Measurements from ENCODE around the gene TSPAN9.

Gene TSPAN9

DNA sequence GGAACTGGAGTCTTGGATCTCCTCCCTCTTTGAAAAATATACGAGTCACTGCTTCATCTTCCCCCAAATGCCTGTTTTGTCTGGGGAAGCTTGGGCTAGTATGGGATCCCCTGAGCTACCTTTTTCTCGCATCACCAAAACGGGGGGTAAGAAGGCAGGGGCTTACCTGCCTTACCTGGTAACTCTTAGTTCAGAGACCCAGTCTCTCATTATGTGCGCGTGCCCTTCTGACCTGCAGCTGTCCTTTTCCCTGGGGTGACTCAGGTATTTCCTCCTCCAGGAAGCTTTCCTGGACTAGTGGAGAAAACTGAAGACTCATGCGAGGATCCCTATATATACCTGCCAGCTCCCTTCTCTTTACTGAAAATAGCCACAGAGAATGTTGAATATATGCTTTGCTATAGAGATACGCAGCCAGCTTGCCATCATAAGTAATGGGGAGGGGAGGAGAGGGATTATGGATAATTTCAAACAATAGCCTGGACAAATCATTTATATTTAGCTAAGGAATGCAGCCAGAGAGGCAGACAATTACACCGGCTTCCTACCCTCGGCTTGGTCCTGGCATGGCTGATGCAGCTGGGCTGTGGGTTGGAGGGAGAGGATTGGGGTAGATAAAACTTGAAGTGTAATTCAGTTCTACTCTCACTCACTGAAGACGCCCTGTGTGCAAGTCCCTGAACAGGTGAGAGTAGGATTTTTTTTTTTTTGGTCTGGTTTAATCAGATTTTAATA lies 1.1 kb downstream of the TSPAN9 start:
- no peak for TF ChIP-seq GATA2 (IDR thresholded peaks at IDR 0.05; ENCODE audit: low read depth, low read length)
- TF ChIP-seq GATA3 (IDR thresholded peaks at IDR 0.05; ENCODE audit: low read depth, low read length): no peak

DNA sequence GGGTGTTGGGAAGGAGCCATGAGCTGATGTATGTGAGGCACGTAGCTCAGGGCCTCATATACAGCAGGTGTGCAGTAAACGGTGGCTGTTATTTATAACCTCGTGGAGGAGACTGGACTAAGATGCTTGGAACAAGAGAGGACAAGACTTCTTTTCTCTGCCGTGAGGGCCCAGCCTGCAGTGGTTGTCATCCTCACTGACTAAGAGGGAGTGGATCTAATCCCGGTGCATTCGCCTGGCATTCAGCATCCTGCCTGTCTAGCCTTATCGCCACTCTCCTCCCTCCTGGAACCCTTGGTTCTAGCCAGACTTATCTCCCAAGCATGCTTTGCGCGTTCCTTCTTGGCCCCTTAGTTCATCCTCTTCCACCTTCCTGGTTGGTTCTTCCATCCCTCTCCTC lies 3.9 kb downstream of the TSPAN9 start:
- TF ChIP-seq GATA3 (IDR thresholded peaks at IDR 0.05; ENCODE audit: low read depth, low read length): no peak
- no peak for TF ChIP-seq GATA2 (IDR thresholded peaks at IDR 0.05; ENCODE audit: low read depth, low read length)

DNA sequence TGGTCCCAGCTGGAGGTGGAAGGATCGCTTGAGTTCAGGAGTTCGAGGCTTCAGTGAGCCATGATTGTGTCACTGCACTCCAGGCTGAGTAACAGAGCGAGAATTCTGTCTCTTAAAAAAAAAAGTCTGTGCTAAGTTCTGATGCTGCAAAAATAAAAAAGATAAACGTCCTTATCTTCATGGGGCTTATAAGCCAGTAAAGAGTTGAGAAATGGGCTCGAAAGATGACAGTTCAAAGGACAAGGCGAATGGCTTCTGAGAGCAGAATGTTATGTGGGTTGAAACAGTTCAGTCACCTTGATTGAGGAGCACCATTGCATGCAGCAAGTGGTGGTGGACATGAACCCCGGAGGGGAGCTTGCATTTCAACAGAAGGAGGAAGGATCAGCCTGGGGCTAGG lies 4.7 kb downstream of the TSPAN9 start:
- TF ChIP-seq GATA3 (IDR thresholded peaks at IDR 0.05; ENCODE audit: low read depth, low read length) (no peak), GATA2 (IDR thresholded peaks at IDR 0.05; ENCODE audit: low read depth, low read length) (no peak)

DNA sequence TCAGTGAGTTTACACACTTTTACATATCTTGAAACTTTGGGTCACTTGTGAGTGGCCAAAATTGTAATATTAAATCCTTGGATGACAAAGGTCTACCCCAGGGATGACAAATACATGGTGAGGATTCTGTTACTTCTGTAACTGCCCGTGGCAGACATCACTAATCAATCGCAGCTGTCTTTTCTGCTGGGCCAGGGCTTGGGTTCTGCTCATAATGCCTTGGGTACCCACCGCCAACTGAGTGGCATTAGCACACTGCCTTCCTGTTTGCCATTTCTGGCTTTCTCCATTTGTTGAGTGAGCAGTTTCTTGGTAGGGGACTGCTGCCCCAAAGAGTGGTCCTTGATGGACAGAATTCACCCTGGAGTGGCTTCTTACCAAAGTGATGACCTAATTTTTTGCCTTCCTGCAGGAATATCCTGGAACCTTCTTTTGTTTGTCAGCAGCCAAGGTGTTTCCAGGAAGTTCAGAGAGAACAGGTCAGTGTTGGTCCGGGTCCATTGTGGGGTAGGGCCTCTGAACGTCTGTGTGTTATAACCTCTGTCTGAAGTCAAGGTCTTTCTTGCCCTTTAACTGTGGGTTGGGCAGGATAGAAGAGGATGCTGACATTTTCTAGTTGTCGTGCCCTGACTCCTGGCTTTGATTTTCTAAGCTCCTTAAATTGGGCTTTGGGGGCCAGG lies 6.2 kb downstream of the TSPAN9 start:
- TF ChIP-seq GATA2 (IDR thresholded peaks at IDR 0.05; ENCODE audit: low read depth, low read length): no peak
- TF ChIP-seq GATA3 (IDR thresholded peaks at IDR 0.05; ENCODE audit: low read depth, low read length): no peak

DNA sequence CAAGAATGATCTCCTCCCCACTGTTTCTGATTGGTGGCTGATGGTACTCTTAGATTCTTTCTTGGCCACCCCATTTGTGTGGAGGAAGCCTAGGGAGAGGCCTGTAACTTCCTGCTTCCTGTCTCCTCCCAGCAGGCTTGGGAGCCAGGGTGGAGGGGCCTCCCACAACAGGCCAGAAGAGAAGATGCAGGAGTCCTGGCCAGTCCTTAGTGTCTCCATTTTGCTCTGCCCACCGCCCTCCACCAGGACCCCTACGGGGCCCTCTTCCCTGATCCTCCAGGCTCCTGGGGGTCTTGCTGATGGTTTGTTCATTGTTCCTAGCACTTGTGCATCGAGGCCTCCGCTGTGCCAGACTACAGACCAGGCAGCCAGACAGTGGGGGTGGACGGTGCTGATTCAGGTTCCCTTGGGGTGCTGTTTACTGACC lies 6.8 kb downstream of the TSPAN9 start:
- no peak for TF ChIP-seq GATA3 (IDR thresholded peaks at IDR 0.05; ENCODE audit: low read depth, low read length)
- no peak for TF ChIP-seq GATA2 (IDR thresholded peaks at IDR 0.05; ENCODE audit: low read depth, low read length)

DNA sequence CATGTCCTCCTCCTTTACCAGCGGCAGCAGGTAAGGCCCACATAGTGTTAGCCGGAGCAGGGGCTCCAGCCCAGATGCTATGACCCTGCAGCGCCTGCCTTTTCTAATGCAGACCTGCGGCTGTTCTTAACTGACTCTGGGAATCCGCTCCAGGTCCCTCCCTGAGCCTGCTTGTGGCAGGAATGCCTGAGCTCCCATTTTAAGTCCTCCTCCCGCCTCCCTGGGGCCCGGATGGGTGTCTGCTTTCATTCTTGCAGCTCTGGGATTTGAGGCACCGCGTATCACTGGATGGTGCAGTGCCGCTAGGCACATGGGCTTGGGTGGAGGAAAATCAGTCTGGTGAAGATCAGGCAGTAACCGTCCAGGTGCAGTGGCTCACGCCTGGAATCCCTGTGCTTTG lies 7.6 kb downstream of the TSPAN9 start:
- TF ChIP-seq GATA2 (IDR thresholded peaks at IDR 0.05; ENCODE audit: low read depth, low read length): no peak
- no peak for TF ChIP-seq GATA3 (IDR thresholded peaks at IDR 0.05; ENCODE audit: low read depth, low read length)

DNA sequence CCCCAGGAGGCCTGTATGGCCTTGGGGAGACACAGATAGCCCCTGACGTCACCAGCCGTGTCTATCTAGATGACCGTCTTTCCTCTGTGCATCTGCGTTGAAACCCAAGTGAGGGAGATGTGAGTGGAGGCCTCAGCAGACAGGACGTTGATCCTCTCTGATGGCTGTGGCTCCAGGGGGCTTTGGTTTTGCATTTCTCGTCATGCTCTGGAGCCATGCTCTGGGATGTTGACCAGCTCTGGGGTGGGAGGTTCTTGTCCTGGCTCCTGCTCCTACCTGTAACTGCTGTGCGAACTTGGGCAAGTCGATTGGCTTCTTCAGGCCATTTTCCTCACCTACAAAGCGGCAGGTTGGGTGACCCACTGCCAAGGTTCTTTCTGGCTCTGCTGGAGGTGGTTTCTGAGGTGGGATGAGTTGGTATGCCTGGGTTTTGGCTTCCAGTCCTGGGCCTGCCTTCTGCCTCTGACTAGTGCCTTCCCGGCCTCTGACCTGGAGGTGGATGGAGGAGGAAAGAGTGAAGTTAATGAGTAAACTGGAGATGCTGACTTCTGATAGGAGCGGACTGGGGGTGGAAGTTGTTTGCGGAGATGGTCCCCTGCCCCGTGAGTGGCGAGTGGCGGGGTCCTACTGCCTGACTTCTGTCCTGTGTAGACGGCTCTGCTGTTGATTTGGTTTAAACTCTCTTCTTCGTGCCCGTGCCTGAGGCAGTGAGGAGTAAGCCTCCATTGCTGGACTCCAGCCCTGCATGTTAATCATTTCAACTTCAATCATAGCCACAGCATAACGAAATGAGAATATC lies 8.4 kb downstream of the TSPAN9 start:
- no peak for TF ChIP-seq GATA3 (IDR thresholded peaks at IDR 0.05; ENCODE audit: low read depth, low read length)
- TF ChIP-seq GATA2 (IDR thresholded peaks at IDR 0.05; ENCODE audit: low read depth, low read length): no peak

DNA sequence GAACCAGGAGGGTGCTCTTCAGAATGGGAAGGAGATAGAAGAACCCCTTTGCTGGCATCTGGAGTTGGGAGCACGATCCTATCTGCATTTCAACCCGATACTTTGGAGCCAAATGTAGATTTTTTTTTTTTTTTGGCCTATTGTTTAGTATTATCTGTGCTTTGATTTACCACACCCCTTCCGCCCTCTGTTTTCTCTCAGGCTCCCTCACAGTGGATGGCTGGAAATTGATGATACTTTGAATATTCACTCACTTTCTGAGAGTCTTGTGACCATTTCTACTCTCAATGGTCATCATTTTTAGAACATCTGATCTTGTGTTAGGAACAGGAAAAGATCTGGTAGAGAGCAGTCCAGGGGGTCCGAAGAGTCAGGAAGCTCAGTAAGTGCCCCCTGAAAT lies 9.0 kb downstream of the TSPAN9 start:
- TF ChIP-seq GATA2 (IDR thresholded peaks at IDR 0.05; ENCODE audit: low read depth, low read length) (no peak), GATA3 (IDR thresholded peaks at IDR 0.05; ENCODE audit: low read depth, low read length) (no peak)

DNA sequence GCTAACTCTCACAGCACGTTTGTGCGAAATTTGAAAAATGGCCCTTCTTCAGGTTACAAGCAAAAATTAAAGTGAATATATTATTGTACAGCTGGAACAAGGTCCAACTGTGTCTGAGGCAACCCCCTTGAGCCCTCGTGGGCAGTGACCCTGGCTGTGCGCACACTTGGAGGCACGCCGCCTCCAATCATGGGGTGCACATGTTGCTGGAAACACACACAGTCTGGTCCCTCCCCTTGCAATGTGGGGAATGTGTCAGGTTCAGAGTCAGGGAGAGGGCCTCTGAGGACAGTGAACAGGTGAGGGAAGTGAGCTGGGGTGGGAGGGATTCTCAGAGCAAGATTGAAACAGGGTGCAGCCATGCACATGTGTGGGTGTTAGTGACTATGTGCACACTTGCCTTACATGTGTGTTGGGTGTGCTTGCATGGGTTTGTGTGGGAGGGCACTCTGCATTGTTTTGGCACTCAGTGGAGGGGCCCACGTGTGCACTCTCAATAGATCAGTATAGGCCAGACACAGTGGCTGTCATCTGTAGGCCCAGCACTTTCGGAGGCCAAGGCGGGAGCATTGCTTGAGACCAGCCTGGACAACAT lies 9.6 kb downstream of the TSPAN9 start:
- TF ChIP-seq GATA3 (IDR thresholded peaks at IDR 0.05; ENCODE audit: low read depth, low read length) (no peak), GATA2 (IDR thresholded peaks at IDR 0.05; ENCODE audit: low read depth, low read length) (no peak)

DNA sequence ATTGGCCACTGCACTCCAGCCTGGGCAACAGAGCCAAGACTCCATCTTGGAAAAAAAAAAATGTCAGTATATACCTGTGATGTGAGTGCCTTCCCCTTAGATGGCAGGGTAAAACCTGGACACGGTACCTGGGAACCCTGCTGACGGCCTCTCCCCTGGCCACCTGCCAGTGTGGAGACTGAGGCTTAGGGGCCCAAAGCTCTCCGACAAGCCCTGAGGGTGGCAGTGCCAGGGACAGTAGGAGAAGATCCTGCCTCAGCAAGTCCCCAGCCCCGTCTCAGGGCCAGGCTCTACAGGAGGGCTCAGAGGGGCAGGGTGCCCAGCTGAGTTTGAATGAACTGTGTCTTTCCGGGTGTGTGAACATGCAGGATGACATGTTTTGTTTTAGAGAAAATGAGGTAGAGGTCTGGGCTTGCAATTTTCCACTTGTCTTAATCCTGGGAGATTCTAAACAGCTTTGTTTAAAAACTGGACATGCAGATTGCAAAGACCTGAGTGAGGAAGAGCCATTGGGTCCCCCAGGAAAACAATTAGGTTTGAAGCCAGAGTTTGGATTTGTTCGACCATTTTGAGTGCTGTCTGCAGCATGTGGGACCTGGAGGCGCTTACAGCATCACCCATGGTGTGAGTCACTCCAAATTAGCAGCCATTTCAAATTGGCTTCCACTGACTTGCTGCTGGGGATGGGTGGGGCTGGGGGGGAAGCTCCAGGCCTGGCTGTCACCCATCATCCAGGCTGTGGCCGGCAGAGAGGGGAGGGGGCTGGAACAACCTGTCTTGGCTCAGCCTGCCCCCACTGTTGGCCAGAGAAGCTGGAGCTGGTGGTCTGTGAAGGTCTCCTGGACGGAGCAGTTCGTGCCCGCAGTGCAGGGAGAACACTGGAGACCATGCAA lies 10.8 kb downstream of the TSPAN9 start:
- TF ChIP-seq GATA3 (IDR thresholded peaks at IDR 0.05; ENCODE audit: low read depth, low read length) (no peak), GATA2 (IDR thresholded peaks at IDR 0.05; ENCODE audit: low read depth, low read length) (no peak)

DNA sequence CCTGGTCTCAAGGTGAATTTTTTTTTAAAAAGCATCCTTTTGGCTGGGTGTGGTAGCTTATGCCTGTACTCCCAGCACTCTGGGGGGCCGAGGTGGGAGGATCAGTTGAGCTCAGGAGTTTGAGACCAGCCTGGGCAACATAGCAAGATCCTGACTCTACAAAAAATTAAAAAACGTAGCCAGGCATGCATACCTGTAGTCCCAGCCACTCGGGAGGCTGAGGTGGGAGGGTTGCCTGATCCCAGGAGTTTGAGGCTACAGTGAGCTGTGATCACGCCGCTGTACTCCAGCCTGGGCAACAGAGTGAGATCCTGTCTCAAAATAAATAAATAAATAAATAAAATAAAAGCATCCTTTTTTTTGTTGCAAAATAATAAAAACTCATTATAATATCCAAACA lies 12.4 kb downstream of the TSPAN9 start:
- no peak for TF ChIP-seq GATA2 (IDR thresholded peaks at IDR 0.05; ENCODE audit: low read depth, low read length)
- no peak for TF ChIP-seq GATA3 (IDR thresholded peaks at IDR 0.05; ENCODE audit: low read depth, low read length)

DNA sequence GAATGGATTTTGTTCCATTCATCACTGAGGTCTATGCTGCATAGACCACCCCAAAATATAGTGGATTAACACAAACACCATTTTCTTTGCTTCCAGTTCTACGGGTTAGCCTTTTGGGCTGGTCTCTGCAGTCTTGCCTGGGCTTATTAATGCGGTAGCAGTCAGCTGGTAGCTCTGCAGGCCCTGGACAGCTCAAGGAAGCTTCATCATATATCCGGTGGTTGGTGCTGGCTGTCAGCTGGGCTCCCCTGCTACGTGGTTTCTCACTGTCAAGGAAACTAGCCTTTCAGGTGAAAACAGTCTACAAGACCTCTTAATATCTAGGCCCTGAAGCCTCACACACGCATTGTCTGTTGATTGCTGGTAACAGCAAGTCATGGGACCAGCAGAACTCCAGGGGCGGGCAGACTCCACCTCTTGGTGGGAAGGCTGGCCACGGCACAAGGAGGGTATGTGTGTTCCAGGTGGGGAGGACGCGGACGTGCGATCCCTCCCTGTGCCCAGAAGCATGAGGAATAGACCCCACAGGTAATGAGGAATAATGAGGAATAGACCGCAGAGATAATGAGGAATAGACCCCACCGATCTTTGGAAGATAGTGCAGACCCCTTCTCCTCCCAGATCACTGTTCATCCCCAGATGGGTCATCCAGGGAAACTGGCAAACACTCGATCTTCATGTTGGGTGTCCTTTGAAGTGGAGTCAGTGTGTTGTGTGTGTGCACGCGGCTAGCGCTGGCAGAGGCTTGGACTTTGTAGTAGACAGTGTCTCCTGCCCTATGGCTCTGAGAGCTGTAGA lies 13.3 kb downstream of the TSPAN9 start:
- TF ChIP-seq GATA3 (IDR thresholded peaks at IDR 0.05; ENCODE audit: low read depth, low read length) (no peak), GATA2 (IDR thresholded peaks at IDR 0.05; ENCODE audit: low read depth, low read length) (no peak)

DNA sequence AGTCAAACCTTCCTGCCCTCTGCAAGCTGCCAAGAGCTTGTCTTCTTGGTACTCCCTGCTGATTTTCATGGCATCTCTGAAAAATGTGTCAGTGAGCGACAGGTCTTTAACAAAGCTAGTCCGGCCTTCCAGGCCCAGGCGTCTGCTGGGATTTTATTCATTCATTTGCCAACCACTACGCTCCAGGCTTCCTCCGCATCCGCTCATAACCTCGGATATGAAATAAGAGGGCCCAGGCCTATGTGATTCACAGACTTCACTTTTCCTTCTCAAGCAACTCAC lies 13.8 kb downstream of the TSPAN9 start:
- TF ChIP-seq GATA2 (IDR thresholded peaks at IDR 0.05; ENCODE audit: low read depth, low read length) (no peak), GATA3 (IDR thresholded peaks at IDR 0.05; ENCODE audit: low read depth, low read length) (no peak)

Measured in SH-SY5Y (cell line).